ENCODE measurements around the gene SPATA2.

The SPATA2 gene

GRCh38 chr20:49889935-49890333 lies 25.4 kb downstream of the SPATA2 start:
- Histone ChIP-seq H2AFZ (ENCODE audit: low read length, unreplicated experiment) (no peak overlapping the region), H3K4me3 (ENCODE audit: low read depth, low read length) (no peak overlapping the region), H3K36me3 (ENCODE audit: insufficient read depth, low read length) (no peaks in the 10 kb centered on the region), H3K27me3 (ENCODE audit: insufficient read depth, low read length) (no peaks in the 10 kb centered on the region), H3K79me2 (ENCODE audit: control insufficient read depth, insufficient read depth, low read length, unreplicated experiment) (no peaks in the 10 kb centered on the region), H3K27ac (ENCODE audit: low read depth, low read length) (no peak overlapping the region), H3K4me1 (ENCODE audit: control insufficient read depth, insufficient read depth, low read length, unreplicated experiment) (peaks cover 22% of the 10 kb centered on the region)

GRCh38 chr20:49889001-49889934 lies 26.1 kb downstream of the SPATA2 start:
- no peaks in the 10 kb centered on the region for H3K36me3 ChIP-seq (ENCODE audit: insufficient read depth, low read length)
- no peaks in the 10 kb centered on the region for H3K27me3 ChIP-seq (ENCODE audit: insufficient read depth, low read length)
- no peaks in the 10 kb centered on the region for H3K79me2 ChIP-seq (ENCODE audit: control insufficient read depth, insufficient read depth, low read length, unreplicated experiment)
- H3K4me3 ChIP-seq (ENCODE audit: low read depth, low read length): no peak overlapping the region
- no peak overlapping the region for H3K27ac ChIP-seq (ENCODE audit: low read depth, low read length)
- H2AFZ ChIP-seq (ENCODE audit: low read length, unreplicated experiment): no peak overlapping the region
- peaks cover 22% of the 10 kb centered on the region for H3K4me1 ChIP-seq (ENCODE audit: control insufficient read depth, insufficient read depth, low read length, unreplicated experiment)

GRCh38 chr20:49888212-49889000 lies 26.9 kb downstream of the SPATA2 start:
- Histone ChIP-seq H3K4me1 (ENCODE audit: control insufficient read depth, insufficient read depth, low read length, unreplicated experiment) (peaks cover 22% of the 10 kb centered on the region), H3K27ac (ENCODE audit: low read depth, low read length) (no peak overlapping the region), H3K27me3 (ENCODE audit: insufficient read depth, low read length) (no peaks in the 10 kb centered on the region)

GRCh38 chr20:49887251-49888211 lies 27.8 kb downstream of the SPATA2 start:
- Histone ChIP-seq H3K4me1 (ENCODE audit: control insufficient read depth, insufficient read depth, low read length, unreplicated experiment) (peaks cover 18% of the 10 kb centered on the region), H3K36me3 (ENCODE audit: insufficient read depth, low read length) (no peaks in the 10 kb centered on the region), H3K4me3 (ENCODE audit: low read depth, low read length) (no peak overlapping the region), H3K79me2 (ENCODE audit: control insufficient read depth, insufficient read depth, low read length, unreplicated experiment) (no peaks in the 10 kb centered on the region), H3K27ac (ENCODE audit: low read depth, low read length) (no peak overlapping the region), H2AFZ (ENCODE audit: low read length, unreplicated experiment) (no peak overlapping the region), H3K27me3 (ENCODE audit: insufficient read depth, low read length) (no peaks in the 10 kb centered on the region)

More at GRCh38 chr20:49888212-49889000, 26.9 kb downstream of the SPATA2 start:
- no peaks in the 10 kb centered on the region for H3K79me2 ChIP-seq (ENCODE audit: control insufficient read depth, insufficient read depth, low read length, unreplicated experiment)
- H2AFZ ChIP-seq (ENCODE audit: low read length, unreplicated experiment): no peak overlapping the region
- H3K36me3 ChIP-seq (ENCODE audit: insufficient read depth, low read length): no peaks in the 10 kb centered on the region
- H3K4me3 ChIP-seq (ENCODE audit: low read depth, low read length): no peak overlapping the region

- H3K4me1 ChIP-seq (ENCODE audit: control insufficient read depth, insufficient read depth, low read length, unreplicated experiment): peaks cover 15% of the 10 kb centered on the region
- no peak overlapping the region for H2AFZ ChIP-seq (ENCODE audit: low read length, unreplicated experiment)
- no peaks in the 10 kb centered on the region for H3K36me3 ChIP-seq (ENCODE audit: insufficient read depth, low read length)
- H3K27me3 ChIP-seq (ENCODE audit: insufficient read depth, low read length): no peaks in the 10 kb centered on the region
- no peak overlapping the region for H3K27ac ChIP-seq (ENCODE audit: low read depth, low read length)
- no peak overlapping the region for H3K4me3 ChIP-seq (ENCODE audit: low read depth, low read length)
- H3K79me2 ChIP-seq (ENCODE audit: control insufficient read depth, insufficient read depth, low read length, unreplicated experiment): no peaks in the 10 kb centered on the region
Measured at GRCh38 chr20:49886571-49887213, 28.6 kb downstream of the SPATA2 start.

GRCh38 chr20:49885558-49886332 lies 29.6 kb downstream of the SPATA2 start:
- H3K36me3 ChIP-seq (ENCODE audit: insufficient read depth, low read length): no peaks in the 10 kb centered on the region
- no peak overlapping the region for H3K4me3 ChIP-seq (ENCODE audit: low read depth, low read length)
- H3K4me1 ChIP-seq (ENCODE audit: control insufficient read depth, insufficient read depth, low read length, unreplicated experiment): peaks cover 15% of the 10 kb centered on the region

GRCh38 chr20:49883246-49883802 lies 32.0 kb downstream of the SPATA2 start:
- Histone ChIP-seq H3K4me3 (ENCODE audit: low read depth, low read length) (no peak overlapping the region), H2AFZ (ENCODE audit: low read length, unreplicated experiment) (no peak overlapping the region), H3K27me3 (ENCODE audit: insufficient read depth, low read length) (no peaks in the 10 kb centered on the region), H3K79me2 (ENCODE audit: control insufficient read depth, insufficient read depth, low read length, unreplicated experiment) (no peaks in the 10 kb centered on the region), H3K36me3 (ENCODE audit: insufficient read depth, low read length) (no peaks in the 10 kb centered on the region), H3K4me1 (ENCODE audit: control insufficient read depth, insufficient read depth, low read length, unreplicated experiment) (peaks cover 13% of the 10 kb centered on the region), H3K27ac (ENCODE audit: low read depth, low read length) (no peak overlapping the region)

More at GRCh38 chr20:49885558-49886332, 29.6 kb downstream of the SPATA2 start:
- H3K27me3 ChIP-seq (ENCODE audit: insufficient read depth, low read length): no peaks in the 10 kb centered on the region
- H2AFZ ChIP-seq (ENCODE audit: low read length, unreplicated experiment): no peak overlapping the region
- H3K27ac ChIP-seq (ENCODE audit: low read depth, low read length): no peak overlapping the region
- no peaks in the 10 kb centered on the region for H3K79me2 ChIP-seq (ENCODE audit: control insufficient read depth, insufficient read depth, low read length, unreplicated experiment)

GRCh38 chr20:49882171-49882970 lies 33.0 kb downstream of the SPATA2 start:
- Histone ChIP-seq H3K27me3 (ENCODE audit: insufficient read depth, low read length) (no peaks in the 10 kb centered on the region), H3K4me1 (ENCODE audit: control insufficient read depth, insufficient read depth, low read length, unreplicated experiment) (peaks cover 4% of the 10 kb centered on the region), H3K4me3 (ENCODE audit: low read depth, low read length) (no peak overlapping the region), H2AFZ (ENCODE audit: low read length, unreplicated experiment) (no peak overlapping the region), H3K79me2 (ENCODE audit: control insufficient read depth, insufficient read depth, low read length, unreplicated experiment) (no peaks in the 10 kb centered on the region), H3K27ac (ENCODE audit: low read depth, low read length) (no peak overlapping the region), H3K36me3 (ENCODE audit: insufficient read depth, low read length) (no peaks in the 10 kb centered on the region)
